ENCODE data around the gene DIP2C.
"Not testable (repeated sequence)": the region's sequence is repeated elsewhere in the genome, so short reads cannot be mapped to it uniquely, and the experiment has no call there.

Gene DIP2C

GRCh38 chr10:639751-640672, 49.5 kb downstream of the DIP2C start:
- DNase-seq, result no peak

GRCh38 chr10:639001-639750, 50.3 kb downstream of the DIP2C start:
- DNase-seq, result no peak

DNA sequence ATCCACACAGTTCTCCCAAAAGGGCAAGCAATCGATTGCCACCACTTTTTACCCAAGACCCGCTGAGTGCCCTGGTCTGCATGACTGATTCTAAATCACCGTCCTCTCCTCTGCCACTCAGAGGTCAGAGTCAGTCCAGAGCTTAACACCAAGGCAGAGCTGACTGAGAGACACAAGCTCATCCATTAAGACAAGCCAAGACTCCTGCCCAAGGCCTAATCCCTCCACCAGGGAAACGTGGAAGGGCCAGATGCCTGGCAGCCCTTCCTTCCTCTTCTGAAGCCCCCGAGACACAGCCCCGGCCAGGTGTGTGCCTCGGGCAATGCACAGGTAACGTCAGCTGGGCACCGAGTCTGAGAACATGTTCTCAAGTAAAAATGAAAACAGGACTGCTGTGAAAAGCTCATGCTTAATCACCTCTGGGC, 51.7 kb downstream of the DIP2C start:
- DNase-seq, result no peak

DNA sequence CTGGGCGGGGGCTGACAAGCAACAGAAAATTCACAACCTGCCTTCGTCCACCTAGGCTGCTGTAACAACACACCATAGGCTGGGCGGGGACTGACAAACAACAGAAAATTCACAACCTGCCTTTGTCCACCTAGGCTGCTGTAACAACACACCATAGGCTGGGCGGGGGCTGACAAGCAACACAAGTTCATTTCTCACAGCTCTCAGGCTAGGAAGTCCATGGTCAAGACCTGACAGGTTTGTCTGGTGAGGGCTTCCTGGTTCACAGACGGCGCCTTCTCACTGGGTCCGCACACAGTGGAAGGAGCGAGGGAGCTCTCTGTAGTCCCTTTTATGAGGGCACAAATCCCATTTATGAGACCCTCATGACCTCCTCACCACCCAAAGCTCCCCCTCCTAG, 52.2 kb downstream of the DIP2C start:
- no peak for DNase-seq

DNA sequence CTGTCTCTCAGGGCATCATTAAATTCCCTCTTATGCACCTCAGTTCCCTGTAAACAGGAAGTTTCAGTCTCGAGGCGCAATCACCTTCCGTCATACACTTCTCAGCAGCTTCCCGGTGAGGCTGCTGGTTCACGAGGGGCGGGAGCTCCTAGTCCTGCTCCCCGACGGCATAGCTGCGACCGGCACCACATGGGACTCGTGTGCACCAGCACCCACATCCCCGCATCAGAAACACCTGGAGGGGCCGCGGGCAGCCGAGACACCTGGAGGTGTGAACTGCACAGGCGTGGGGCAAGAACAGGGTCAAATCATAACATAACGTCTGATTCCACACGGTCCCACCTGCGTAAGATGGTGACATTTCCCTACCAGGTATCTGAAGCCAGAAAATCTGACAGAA, 52.7 kb downstream of the DIP2C start:
- no peak for DNase-seq

GRCh38 chr10:636016-636730, 53.3 kb downstream of the DIP2C start:
- no peak for DNase-seq

GRCh38 chr10:635088-635861, 54.2 kb downstream of the DIP2C start:
- no peak for DNase-seq

DNA sequence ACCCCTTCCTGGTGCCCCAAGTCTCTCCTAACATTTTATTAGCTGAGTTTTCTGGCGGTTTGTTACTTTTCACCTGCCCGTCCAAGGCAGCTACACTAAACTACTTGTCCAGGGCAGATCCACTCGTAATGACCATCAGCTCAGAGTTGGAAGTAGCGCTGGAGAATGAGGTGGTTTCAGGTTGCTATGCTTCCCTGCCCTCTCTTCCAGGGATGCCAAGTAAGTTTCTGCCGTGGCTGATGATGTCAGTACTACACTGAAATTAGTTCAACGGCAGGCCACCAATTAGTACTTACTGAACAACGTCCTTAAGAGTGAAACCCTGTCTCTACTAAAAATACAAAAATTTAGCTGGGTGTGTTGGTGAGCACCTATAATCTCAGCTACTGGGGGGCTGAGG, 55.2 kb downstream of the DIP2C start:
- DNase-seq, result no peak

DNA sequence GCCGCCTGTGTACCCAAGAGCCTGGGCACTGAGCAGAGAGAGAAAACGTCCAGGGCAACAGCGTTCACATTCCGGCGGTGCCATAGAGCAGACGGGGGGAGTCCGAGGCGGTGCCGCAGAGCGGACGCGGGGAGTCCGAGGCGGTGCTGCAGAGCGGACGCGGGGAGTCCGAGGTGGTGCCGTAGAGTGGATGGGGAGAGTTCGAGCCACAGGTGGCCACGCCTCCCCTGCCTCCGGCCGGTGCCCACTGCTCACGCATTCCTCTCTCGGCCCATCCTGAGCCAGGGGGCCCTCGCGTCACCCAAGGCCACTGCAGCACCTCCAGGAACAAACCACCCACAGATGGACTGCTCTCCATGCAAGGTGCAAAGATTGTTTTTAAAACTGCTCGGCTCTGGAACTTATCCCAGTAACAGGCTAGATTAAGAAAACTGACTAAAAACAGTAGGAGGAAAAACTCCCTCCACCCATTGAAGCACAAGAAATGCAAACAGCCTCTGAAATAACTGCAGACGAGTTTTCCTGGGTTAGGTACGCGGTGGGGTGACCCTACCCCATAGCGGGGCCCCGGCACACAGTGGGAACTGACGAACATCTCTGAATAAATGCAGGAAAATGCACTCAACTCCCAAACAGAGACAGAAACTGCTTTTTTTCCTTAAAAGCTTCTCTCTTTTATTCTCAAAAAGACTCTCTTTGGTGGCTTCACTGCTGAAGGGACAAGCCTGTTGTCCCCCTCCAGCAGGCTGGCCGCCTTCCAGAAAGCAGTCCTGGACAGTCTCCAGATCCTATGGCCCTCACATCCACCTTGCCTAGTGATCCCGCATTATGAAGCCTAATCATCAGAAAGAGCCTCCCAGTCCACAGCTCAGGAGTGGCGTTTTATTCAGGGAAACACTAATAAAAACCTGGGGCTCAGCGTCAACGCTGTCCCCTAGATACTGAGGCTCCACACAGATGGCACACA, 55.9 kb downstream of the DIP2C start:
- no peak for DNase-seq

DNA sequence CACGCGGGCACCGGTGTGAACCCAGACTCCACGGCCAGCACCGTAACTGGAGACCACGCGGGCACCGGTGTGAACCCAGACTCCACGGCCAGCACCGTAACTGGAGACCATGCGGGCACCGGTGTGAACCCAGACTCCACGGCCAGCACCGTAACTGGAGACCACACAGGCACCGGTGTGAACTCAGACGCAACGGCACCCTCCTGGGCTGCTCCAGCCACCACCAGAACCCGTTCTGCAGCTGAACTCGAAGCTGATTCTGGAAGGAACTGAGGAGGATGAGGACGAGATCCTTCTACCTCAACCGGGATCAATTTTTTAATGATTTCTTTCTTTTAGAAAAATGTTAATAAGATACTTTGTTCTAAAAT, 56.7 kb downstream of the DIP2C start:
- not testable (repeated sequence) for DNase-seq

DNA sequence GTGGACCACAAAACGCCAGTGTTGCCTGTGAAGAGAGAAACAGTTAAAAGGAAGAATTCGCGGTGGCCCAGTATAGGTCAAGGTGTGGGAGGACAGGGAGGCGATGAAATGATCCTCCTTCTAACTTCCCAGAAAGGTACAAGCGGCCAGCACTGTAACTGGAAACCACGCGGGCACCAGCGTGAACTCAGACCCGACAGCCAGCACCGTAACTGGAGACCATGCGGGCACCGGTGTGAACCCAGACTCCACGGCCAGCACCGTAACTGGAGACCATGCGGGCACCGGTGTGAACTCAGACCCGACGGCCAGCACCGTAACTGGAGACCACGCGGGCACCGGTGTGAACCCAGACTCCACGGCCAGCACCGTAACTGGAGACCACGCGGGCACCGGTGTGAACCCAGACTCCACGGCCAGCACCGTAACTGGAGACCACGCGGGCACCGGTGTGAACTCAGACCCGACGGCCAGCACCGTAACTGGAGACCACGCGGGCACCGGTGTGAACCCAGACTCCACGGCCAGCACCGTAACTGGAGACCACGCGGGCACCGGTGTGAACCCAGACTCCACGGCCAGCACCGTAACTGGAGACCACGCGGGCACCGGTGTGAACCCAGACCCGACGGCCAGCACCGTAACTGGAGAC, 57.2 kb downstream of the DIP2C start:
- DNase-seq, result not testable (repeated sequence)

- DNase-seq, result no peak
Measured at GRCh38 chr10:631266-631665, 58.2 kb downstream of the DIP2C start.

- no peak for DNase-seq
Measured at GRCh38 chr10:630581-631073, 58.8 kb downstream of the DIP2C start.

GRCh38 chr10:629186-629998, 60.1 kb downstream of the DIP2C start:
- no peak for DNase-seq

DNA sequence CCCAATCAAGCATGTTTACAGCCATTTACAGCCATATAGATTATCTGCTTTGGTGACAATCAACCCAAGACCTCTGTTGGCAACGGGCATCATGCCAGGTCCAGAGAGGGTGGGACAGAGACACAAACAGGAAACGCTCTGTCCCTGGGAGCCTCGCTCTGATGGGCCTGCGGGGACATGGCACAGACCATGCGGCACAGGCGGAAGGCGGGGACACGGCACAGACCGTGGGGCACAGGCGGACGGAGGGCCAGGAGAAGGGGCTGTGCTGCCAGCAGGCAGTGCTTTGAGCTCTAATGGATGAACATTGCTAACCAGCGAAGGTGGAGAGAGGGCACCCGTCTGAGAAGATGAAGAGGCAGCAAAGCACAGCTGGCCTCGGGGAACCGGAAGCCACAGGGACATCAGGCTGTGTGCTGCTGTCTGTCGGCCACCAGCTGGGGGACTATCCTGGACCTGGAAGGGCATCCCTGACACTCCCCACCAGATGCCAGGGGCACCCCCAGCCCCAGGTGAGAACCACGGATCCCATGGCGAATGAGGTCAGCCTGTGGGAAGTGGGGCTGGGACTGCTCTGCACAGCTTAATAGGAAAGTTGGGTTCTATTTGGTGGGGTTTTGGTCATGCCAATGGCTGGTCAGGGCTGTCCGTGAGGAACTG, 61.0 kb downstream of the DIP2C start:
- no peak for DNase-seq

DNA sequence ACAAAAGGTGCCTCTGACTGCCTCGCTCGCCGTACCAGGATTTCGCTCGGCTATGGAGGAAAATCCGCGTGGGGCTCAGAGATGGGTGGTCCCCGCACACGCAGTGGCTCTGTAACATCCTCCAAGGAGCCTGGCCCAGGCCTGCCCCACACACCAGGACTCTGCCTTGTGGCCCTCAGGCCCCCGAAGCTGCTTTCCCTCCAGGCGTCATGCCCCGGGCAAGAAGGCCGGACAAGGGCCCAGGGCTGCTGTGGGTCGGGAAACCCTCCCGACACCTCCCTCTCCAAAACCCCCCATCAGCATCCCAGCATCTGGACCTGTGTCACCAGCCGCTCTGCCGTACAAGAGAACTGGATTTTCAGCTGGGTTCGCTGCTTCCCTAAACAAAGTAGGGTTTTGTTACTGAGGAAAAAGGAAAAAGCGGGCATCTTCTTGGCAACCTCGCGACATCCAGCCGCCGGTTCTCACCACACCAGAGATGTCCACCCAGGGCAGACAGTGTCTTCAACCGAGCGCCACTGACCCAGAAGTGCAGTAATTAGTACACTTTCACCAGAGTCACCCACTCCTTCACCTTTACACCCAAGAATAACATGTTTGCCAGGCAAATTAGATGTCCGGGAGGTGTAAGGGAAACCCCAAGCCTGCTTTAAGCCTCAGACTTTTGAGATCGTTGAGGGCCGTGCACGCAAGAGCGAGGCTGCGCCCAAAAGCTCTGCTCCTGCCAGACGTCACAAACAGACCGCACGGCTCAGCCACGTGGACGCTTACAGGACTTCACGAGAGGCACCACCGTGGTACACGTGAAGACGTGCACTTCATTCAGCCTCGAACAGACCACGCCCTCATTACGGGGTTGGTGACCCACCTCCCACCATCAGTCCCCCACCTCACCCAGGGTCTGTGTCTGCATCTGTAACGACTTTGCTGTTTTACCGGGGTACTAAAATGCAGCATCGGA, 62.2 kb downstream of the DIP2C start:
- no peak for DNase-seq

- no peak for DNase-seq
Measured at GRCh38 chr10:625751-626711, 63.4 kb downstream of the DIP2C start.

Measured in stimulated activated naive CD4-positive, alpha-beta T cell (primary cell).